ENCODE measurements around the gene BRIP1.

BRIP1 gene

GRCh38 chr17:61632826-61633225 is 230.5 kb downstream of the BRIP1 start:
- no peak for DNase-seq (ENCODE audit: low read depth in 2 of 2)

- DNase-seq (ENCODE audit: low read depth in 2 of 2): no peak
Observed at GRCh38 chr17:61631800-61632199, 231.5 kb downstream of the BRIP1 start.
